SU-DHL-6 (cell line): Measurements from ENCODE around the gene FEM1C.

Experiments used
- H2AFZ ChIP-seq: fragments of 200-600 bp; sonication (generic); 2 replicates; pipeline ENCODE4 v1.6.1; 2014; ENCODE audit warnings: low read depth, mild to moderate bottlenecking, moderate library complexity, mixed read lengths, antibody characterized with exemption, low read length; ENCODE audit not compliant: severe bottlenecking
- H3F3A ChIP-seq: fragments of 200-600 bp; shearing (Covaris generic); 2 replicates; pipeline ENCODE4 v1.6.0; 2016; ENCODE audit warnings: antibody characterized with exemption, mild to moderate bottlenecking; ENCODE audit not compliant: insufficient read depth
- H3K27ac ChIP-seq: fragments of 200-600 bp; sonication (generic); 2 replicates; pipeline ENCODE4 v1.5.1; 2016; ENCODE audit warnings: low read depth, mild to moderate bottlenecking, low read length, moderate library complexity, mixed read lengths
- H3K27me3 ChIP-seq: fragments of 200-600 bp; sonication (generic), shearing (Covaris generic); 2 replicates; pipeline ENCODE4 v1.6.0; 2014; ENCODE audit warnings: mild to moderate bottlenecking, low read length
- H3K36me3 ChIP-seq: fragments of 200-600 bp; sonication (generic); 2 replicates; pipeline ENCODE4 v1.6.1; 2014; ENCODE audit warnings: mild to moderate bottlenecking, low read length, mixed read lengths
- H3K4me2 ChIP-seq: fragments of 300-600, 200-600 bp; shearing (Covaris generic), sonication (generic); 2 replicates; pipeline ENCODE4 v1.6.0; 2014; ENCODE audit warnings: low read length, low read depth, mild to moderate bottlenecking; ENCODE audit not compliant: poor library complexity, severe bottlenecking
- H3K4me3 ChIP-seq: fragments of 200-600 bp; sonication (generic); 2 replicates; pipeline ENCODE4 v1.5.1; 2014; ENCODE audit warnings: antibody characterized with exemption, low read length, mild to moderate bottlenecking, mixed read lengths; ENCODE audit not compliant: insufficient read depth, poor library complexity, severe bottlenecking
- H3K79me2 ChIP-seq: fragments of 200-600 bp; sonication (generic); 2 replicates; pipeline ENCODE4 v1.6.1; 2014; ENCODE audit warnings: mild to moderate bottlenecking, low read length, moderate library complexity; ENCODE audit not compliant: insufficient read depth
- H3K9ac ChIP-seq: fragments of 200-600 bp; sonication (generic); 2 replicates; pipeline ENCODE4 v1.7.0; 2014; ENCODE audit warnings: mild to moderate bottlenecking, low read length
- H3K9me2 ChIP-seq: fragments of 200-600 bp; sonication (generic); replicated peaks from 2 replicates; pipeline ENCODE4 v1.6.1; 2014; ENCODE audit warnings: low read length; ENCODE audit not compliant: insufficient read depth
- H3K9me3 ChIP-seq: fragments of 200-600 bp; sonication (generic); 2 replicates; pipeline ENCODE4 v1.6.1; 2014; ENCODE audit warnings: low read length, mixed read lengths; ENCODE audit not compliant: insufficient read depth
- H4K20me1 ChIP-seq: fragments of 200-600 bp; sonication (generic); 2 replicates; pipeline ENCODE4 v1.6.1; 2014; ENCODE audit warnings: low read depth, mild to moderate bottlenecking, antibody characterized with exemption, low read length, moderate library complexity, mixed read lengths
- EZH2phosphoT487 ChIP-seq: fragments of 200-600 bp; sonication (generic), shearing (Covaris generic); conservative IDR thresholded peaks from 2 replicates; pipeline ENCODE4 v1.6.1; 2018; ENCODE audit warnings: mild to moderate bottlenecking, antibody characterized with exemption, low read length, moderate library complexity, mixed read lengths
- TF ChIP-seq, protein P1 (sequence below): fragments of 200-600 bp; sonication (generic); IDR thresholded peaks from one replicate; pipeline ENCODE4 v1.5.1; 2017; ENCODE audit warnings: antibody characterized with exemption, mild to moderate bottlenecking, low read length, moderate library complexity; ENCODE audit not compliant: insufficient read depth, poor library complexity, severe bottlenecking

FEM1C gene

DNA sequence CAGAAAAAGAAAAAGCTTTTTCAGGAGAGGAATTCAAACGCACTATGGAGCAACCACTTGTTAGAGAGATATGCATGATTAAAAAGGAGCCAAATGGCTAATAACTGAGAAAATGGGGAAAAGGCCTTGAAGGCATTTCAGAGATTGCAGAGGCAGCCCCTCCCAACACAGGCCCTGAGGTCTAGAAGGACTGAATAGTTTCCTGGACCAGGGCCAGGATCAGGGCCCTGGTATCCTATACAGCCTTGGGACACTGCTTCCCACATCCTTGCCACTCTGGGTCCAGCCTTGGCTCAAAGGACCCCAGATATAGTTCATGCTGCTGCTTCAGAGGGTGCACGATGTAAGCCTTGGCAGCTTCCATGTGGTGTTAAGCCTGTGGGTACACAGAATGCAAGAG is 20.7 kb upstream of the FEM1C start:
- H3K27me3 ChIP-seq: no peaks in the 10 kb centered on the region
- H3K27ac ChIP-seq: no peak overlapping the region
- TF ChIP-seq EZH2phosphoT487: no peak
- TF ChIP-seq, protein P1, sequence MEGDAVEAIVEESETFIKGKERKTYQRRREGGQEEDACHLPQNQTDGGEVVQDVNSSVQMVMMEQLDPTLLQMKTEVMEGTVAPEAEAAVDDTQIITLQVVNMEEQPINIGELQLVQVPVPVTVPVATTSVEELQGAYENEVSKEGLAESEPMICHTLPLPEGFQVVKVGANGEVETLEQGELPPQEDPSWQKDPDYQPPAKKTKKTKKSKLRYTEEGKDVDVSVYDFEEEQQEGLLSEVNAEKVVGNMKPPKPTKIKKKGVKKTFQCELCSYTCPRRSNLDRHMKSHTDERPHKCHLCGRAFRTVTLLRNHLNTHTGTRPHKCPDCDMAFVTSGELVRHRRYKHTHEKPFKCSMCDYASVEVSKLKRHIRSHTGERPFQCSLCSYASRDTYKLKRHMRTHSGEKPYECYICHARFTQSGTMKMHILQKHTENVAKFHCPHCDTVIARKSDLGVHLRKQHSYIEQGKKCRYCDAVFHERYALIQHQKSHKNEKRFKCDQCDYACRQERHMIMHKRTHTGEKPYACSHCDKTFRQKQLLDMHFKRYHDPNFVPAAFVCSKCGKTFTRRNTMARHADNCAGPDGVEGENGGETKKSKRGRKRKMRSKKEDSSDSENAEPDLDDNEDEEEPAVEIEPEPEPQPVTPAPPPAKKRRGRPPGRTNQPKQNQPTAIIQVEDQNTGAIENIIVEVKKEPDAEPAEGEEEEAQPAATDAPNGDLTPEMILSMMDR: no peak
- H3K9me2 ChIP-seq: no peaks in the 10 kb centered on the region
- no peak overlapping the region for H3K4me3 ChIP-seq
- H3K9ac ChIP-seq: no peak overlapping the region
- no peaks in the 10 kb centered on the region for H3K79me2 ChIP-seq
- no peak overlapping the region for H3K4me2 ChIP-seq
- H3K36me3 ChIP-seq: no peaks in the 10 kb centered on the region
- H2AFZ ChIP-seq: no peak overlapping the region
- H4K20me1 ChIP-seq: no peaks in the 10 kb centered on the region
- no peaks in the 10 kb centered on the region for H3K9me3 ChIP-seq
- no peaks in the 10 kb centered on the region for H3F3A ChIP-seq

- no peaks in the 10 kb centered on the region for H3K79me2 ChIP-seq
- TF ChIP-seq EZH2phosphoT487: no peak
- TF ChIP-seq, protein P1: no peak
- no peaks in the 10 kb centered on the region for H4K20me1 ChIP-seq
- H3K36me3 ChIP-seq: no peaks in the 10 kb centered on the region
- H3F3A ChIP-seq: no peaks in the 10 kb centered on the region
- H3K4me3 ChIP-seq: no peak overlapping the region
- H3K9ac ChIP-seq: no peak overlapping the region
- no peak overlapping the region for H2AFZ ChIP-seq
- no peaks in the 10 kb centered on the region for H3K9me2 ChIP-seq
- no peak overlapping the region for H3K27ac ChIP-seq
- no peaks in the 10 kb centered on the region for H3K9me3 ChIP-seq
- no peak overlapping the region for H3K4me2 ChIP-seq
- no peaks in the 10 kb centered on the region for H3K27me3 ChIP-seq
These were observed 16.6 kb upstream of the FEM1C start for GRCh38 chr5:115561176-115561575.

DNA sequence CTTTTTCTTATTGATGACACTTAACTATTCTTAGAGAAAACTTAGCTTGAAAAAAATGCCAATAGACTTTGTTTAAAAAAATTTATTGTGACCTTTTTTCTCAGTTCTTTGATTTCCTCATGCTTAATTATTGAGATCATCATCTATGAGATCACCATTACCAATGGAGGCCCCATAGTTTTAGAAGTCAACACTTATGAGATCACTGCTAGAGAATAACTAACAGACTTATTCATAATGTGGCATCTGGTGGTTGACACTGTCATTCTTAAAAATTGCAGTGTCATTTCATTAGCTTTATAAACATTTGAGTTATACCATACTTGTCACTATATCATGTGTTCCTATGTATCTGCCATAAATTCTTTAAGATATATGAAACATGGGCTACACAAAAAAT is 14.9 kb upstream of the FEM1C start:
- TF ChIP-seq, protein P1: no peak
- TF ChIP-seq EZH2phosphoT487: no peak
- Histone ChIP-seq H3K9ac (no peak overlapping the region), H2AFZ (no peak overlapping the region), H3K79me2 (no peaks in the 10 kb centered on the region), H3K9me2 (no peaks in the 10 kb centered on the region), H3F3A (no peaks in the 10 kb centered on the region), H3K36me3 (no peaks in the 10 kb centered on the region), H3K27me3 (no peaks in the 10 kb centered on the region), H3K4me3 (no peak overlapping the region), H3K27ac (no peak overlapping the region), H3K4me2 (no peak overlapping the region), H4K20me1 (no peaks in the 10 kb centered on the region), H3K9me3 (no peaks in the 10 kb centered on the region)
